GM12892 (cell line): ENCODE data around the gene PCA3.

Source experiments
- POLR2AphosphoS5 ChIP-seq: IDR thresholded peaks from 2 replicates; pipeline ENCODE4 v1.6.1; 2011; ENCODE audit warnings: low read depth, low read length, control low read depth
- TAF1 ChIP-seq: IDR thresholded peaks from 2 replicates; pipeline ENCODE4 v1.6.1; 2011; ENCODE audit warnings: low read depth, mild to moderate bottlenecking, control low read depth, low read length, borderline replicate concordance

DNA sequence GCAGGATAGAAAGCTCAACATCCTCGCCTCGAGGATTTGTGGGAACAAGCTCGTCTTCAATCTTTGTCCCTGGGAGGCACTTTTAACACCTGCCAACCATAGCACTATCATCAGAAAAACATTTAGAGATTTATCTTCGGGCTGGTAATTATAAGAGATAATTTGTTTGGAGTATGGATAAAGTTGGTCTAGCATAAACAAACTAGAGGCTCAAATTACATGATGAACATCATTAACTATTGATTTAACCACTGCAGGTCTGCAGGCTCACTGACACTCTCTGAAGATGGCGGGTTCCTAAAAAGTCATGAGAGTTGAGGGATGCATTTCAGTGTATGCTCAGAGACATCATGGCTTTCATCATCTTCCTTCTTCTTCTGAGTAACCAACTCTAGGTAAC is 25.8 kb upstream of the PCA3 start:
- no peak for TF ChIP-seq TAF1
- no peak for TF ChIP-seq POLR2AphosphoS5
